T-helper 9 cell (primary cell): Measurements from ENCODE around the gene PMIS2.

Source experiments
- DNase-seq: peaks from one replicate; pipeline ENCODE4 v3.0.0-alpha.2; 2020

Gene PMIS2

GRCh38 chr19:35556846-35557538, 29.0 kb upstream of the PMIS2 start:
- no peak for DNase-seq

GRCh38 chr19:35557539-35558399, 28.2 kb upstream of the PMIS2 start:
- DNase-seq, result peak; percentile 40

GRCh38 chr19:35558400-35559280, 27.3 kb upstream of the PMIS2 start:
- no peak for DNase-seq

GRCh38 chr19:35559281-35559659, 26.7 kb upstream of the PMIS2 start:
- no peak for DNase-seq

- no peak for DNase-seq
These were observed 26.2 kb upstream of the PMIS2 start for GRCh38 chr19:35559781-35560180.

GRCh38 chr19:35560271-35560670, 25.7 kb upstream of the PMIS2 start:
- DNase-seq, result no peak

GRCh38 chr19:35560677-35561076, 25.3 kb upstream of the PMIS2 start:
- DNase-seq, result no peak

- DNase-seq, result no peak
These were observed 24.5 kb upstream of the PMIS2 start for GRCh38 chr19:35561436-35561835.

GRCh38 chr19:35562336-35562735, 23.6 kb upstream of the PMIS2 start:
- DNase-seq, result no peak

- no peak for DNase-seq
These were observed 23.2 kb upstream of the PMIS2 start for GRCh38 chr19:35562776-35563175.

GRCh38 chr19:35563207-35563829, 22.7 kb upstream of the PMIS2 start, which contains the start of gene ATP4A:
Gene ATP4A, minus strand, starts transcription at chr19:35563658. Its CDS starts 29 bp downstream, at chr19:35563629.
- DNase-seq, result no peak

GRCh38 chr19:35565016-35565856, 20.7 kb upstream of the PMIS2 start:
- DNase-seq, result no peak

- DNase-seq, result no peak
These were observed 19.2 kb upstream of the PMIS2 start for GRCh38 chr19:35566738-35567137.

GRCh38 chr19:35569281-35569781, 16.6 kb upstream of the PMIS2 start:
- DNase-seq, result no peak

- no peak for DNase-seq
These were observed 14.5 kb upstream of the PMIS2 start for GRCh38 chr19:35571406-35571965.

- no peak for DNase-seq
These were observed 8.1 kb upstream of the PMIS2 start for GRCh38 chr19:35577918-35578317.

- DNase-seq, result no peak
These were observed 7.3 kb upstream of the PMIS2 start for GRCh38 chr19:35578707-35579106.

- DNase-seq, result no peak
These were observed 3.2 kb upstream of the PMIS2 start for GRCh38 chr19:35582760-35583159.

GRCh38 chr19:35587321-35587720, 1.3 kb downstream of the PMIS2 start:
- DNase-seq, result no peak

GRCh38 chr19:35590875-35591274, 4.9 kb downstream of the PMIS2 start:
- no peak for DNase-seq

- no peak for DNase-seq
These were observed 6.3 kb downstream of the PMIS2 start for GRCh38 chr19:35592226-35592625.
